Uterine smooth muscle cell (primary cell): Measurements from ENCODE around the gene YIPF3. TPM values are rescaled to one million over a fixed set of nuclear protein-coding genes. Genes with fewer than 3 reads are reported as not detected.

ENCODE experiments used
- total RNA-seq: library from RNA; depleted of rRNA; stranded (reverse); fragments of >200 nt; gene quantifications from 2 replicates; pipeline ENCODE4 v1.2.3, GENCODE V29; 2014

Gene YIPF3
- 72.5 and 97.2 TPM in 2 replicates for total RNA-seq

GRCh38 chr6:43516697-43517504, at the start of gene YIPF3, which contains the start of gene POLR1C:
Gene YIPF3, minus strand, starts transcription at chr6:43516926. Its CDS starts 119 bp downstream, at chr6:43516807.
Gene POLR1C, plus strand, starts transcription at chr6:43517089. Its CDS starts 21 bp downstream, at chr6:43517110.

GRCh38 chr6:43509984-43510826, 6.5 kb downstream of the YIPF3 start, which contains the start of gene LRRC73:
Gene LRRC73, minus strand, starts transcription at chr6:43510346. Its CDS starts 561 bp downstream, at chr6:43509785.

GRCh38 chr6:43477235-43478007, 39.3 kb downstream of the YIPF3 start, which contains the start of gene TJAP1:
Gene TJAP1, plus strand, starts transcription at chr6:43477570. Its CDS starts 21,432 bp downstream, at chr6:43499002.

Other genes with a start within 250 kb of the YIPF3 start
- not detected in 2 replicates for gene SLC22A7, start 218.7 kb downstream of the YIPF3 start, total RNA-seq
- gene CRIP3, start 208.1 kb downstream of the YIPF3 start, total RNA-seq: not detected in 2 replicates
- 5.5 and 7.5 TPM in 2 replicates for gene ZNF318, start 147.3 kb downstream of the YIPF3 start, total RNA-seq
- gene ABCC10, start 89.4 kb downstream of the YIPF3 start, total RNA-seq: 18.4 and 24.6 TPM in 2 replicates
- gene DLK2, start 61.4 kb downstream of the YIPF3 start, total RNA-seq: 0.66 and 1.1 TPM in 2 replicates
- gene TJAP1, start 39.4 kb downstream of the YIPF3 start, total RNA-seq: 9.9 and 10.1 TPM in 2 replicates
- gene LRRC73, start 6.6 kb downstream of the YIPF3 start, total RNA-seq: 0.44 and 0.62 TPM in 2 replicates
- gene POLR1C, start 163 bp upstream of the YIPF3 start, total RNA-seq: 27.7 and 45.9 TPM in 2 replicates
- gene XPO5, start 59.1 kb upstream of the YIPF3 start, total RNA-seq: 20.5 and 27.2 TPM in 2 replicates
- gene POLH, start 59.3 kb upstream of the YIPF3 start, total RNA-seq: 16.7 and 22.9 TPM in 2 replicates
- gene GTPBP2, start 112.3 kb upstream of the YIPF3 start, total RNA-seq: 123 and 165 TPM in 2 replicates
- 21.0 and 37.7 TPM in 2 replicates for gene MAD2L1BP, start 118.9 kb upstream of the YIPF3 start, total RNA-seq
- gene RSPH9, start 128.1 kb upstream of the YIPF3 start, total RNA-seq: 0.44 and 1.2 TPM in 2 replicates
- 38.2 and 39.2 TPM in 2 replicates for gene MRPS18A, start 170.9 kb upstream of the YIPF3 start, total RNA-seq